ENCODE results near the gene SLC26A2. TPM values are rescaled to one million over a fixed set of nuclear protein-coding genes. Genes with fewer than 3 reads are reported as not detected.

The SLC26A2 gene
- polyA plus RNA-seq (2013, experiment 1 of 2) = 11.6 TPM
- 11.9 TPM for polyA plus RNA-seq (2013, experiment 2 of 2)

DNA sequence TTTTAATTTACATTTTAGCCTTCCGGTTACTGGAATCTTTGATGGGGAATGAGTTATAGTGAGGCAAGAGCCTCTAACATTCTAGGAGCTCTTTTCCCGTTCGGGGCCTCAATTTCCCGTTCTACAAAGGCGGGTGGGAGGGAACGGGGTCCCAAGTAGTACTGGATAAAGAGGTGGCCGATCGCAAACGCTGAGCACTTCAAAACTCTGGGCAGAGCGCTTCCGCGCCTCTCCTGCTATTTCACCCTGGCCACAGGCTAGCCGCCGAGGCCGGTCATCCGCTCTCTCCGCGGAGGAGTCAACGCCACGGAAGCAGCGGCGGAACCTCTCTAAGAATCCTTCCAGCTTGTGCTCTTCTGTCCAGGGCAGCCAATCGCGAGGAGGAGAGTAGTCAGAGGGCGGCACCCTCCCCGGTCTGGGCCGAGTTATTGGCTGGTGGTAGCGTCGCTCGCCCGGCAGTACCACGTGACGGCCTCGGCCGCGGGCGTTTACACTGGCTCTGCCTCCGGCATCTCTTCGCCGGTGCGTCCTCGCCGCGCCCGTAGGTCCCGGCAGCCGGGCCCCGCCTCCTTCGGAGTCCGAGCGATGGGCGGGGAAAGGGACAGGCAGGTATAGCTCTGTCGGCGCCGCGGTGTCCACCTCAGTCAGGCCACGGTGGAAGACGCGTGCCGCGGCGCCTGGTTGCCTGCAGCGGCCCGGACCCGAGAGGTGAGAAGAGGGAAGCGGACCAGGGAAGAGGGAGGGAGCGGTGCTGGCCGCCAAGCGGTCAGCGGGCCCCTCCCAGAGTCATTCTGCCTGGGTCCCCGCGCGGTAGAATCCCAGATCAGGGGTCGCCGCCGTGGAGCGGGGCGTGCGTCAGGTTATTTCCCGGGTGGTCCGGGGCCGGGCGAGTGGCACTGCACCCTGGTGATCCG lies at the start of gene SLC26A2:
TSS of gene SLC26A2 (plus strand) at position 487 of the 914 bp plus-strand sequence. CDS start 16,895 bp downstream, outside the sequence.
- peak within 1 kb of the TSS; percentile 93 to 94 for H3K4ac ChIP-seq (ENCODE audit: low read depth in 1 of 2, low read length in 2 of 2)
- peak within 1 kb of the TSS; percentile 69 for H2AFZ ChIP-seq (ENCODE audit: low read depth, low read length)
- H3K4me1 ChIP-seq (ENCODE audit: control insufficient read depth, insufficient read depth, low read depth, low read length) = peaks cover 19% of the 10 kb centered on the region
- under 1% methylated on average over 83 of the region's 84 CpGs for whole genome bisulfite sequencing
- H2BK15ac ChIP-seq (ENCODE audit: low read depth, poor library complexity, severe bottlenecking) = peak within 1 kb of the TSS; percentile 92
- H3K4me3 ChIP-seq (ENCODE audit: insufficient read depth in 1 of 2, low read depth in 1 of 2, low read length in 2 of 2) = peak within 1 kb of the TSS; percentile 89 to 95
- peak within 1 kb of the TSS in 1 of 2 experiments; percentile 97 for H3K14ac ChIP-seq (ENCODE audit: low read length in 2 of 2)
- H3K23ac ChIP-seq (ENCODE audit: low read length in 2 of 2) = peak within 1 kb of the TSS in 1 of 2 experiments; percentile 67
- peaks cover 16% of the 10 kb centered on the region for H3K79me1 ChIP-seq (replicated peaks; ENCODE audit: low read length, poor library complexity, severe bottlenecking)
- peak within 1 kb of the TSS; percentile 93 for H4K8ac ChIP-seq (ENCODE audit: low read length)
- peak within 1 kb of the TSS in 1 of 2 experiments; percentile 91 for H2BK12ac ChIP-seq (ENCODE audit: low read length in 2 of 2)
- peak within 1 kb of the TSS; percentile 94 for H3K9ac ChIP-seq (ENCODE audit: low read length)
- no peaks in the 10 kb centered on the region for H3K36me3 ChIP-seq (ENCODE audit: control insufficient read depth in 1 of 2, insufficient read depth in 2 of 2, low read depth in 1 of 2, low read length in 2 of 2)
- peak within 1 kb of the TSS; percentile 85 for H2BK120ac ChIP-seq (ENCODE audit: low read depth, low read length)
- H3K27me3 ChIP-seq (ENCODE audit: control insufficient read depth in 1 of 2, insufficient read depth in 1 of 2, low read length in 2 of 2) = no peaks in the 10 kb centered on the region
- no peaks in the 10 kb centered on the region for H3K9me3 ChIP-seq (ENCODE audit: control insufficient read depth, low read length)
- peak within 1 kb of the TSS; percentile 25 for H2AK5ac ChIP-seq (ENCODE audit: low read length, severe bottlenecking)
- peak within 1 kb of the TSS; percentile 86 to 93 for H3K18ac ChIP-seq (ENCODE audit: low read depth in 1 of 2, low read length in 2 of 2)
- H4K91ac ChIP-seq (ENCODE audit: low read length) = peak within 1 kb of the TSS; percentile 80
- H3K4me2 ChIP-seq (ENCODE audit: low read length, poor library complexity, severe bottlenecking) = peak within 1 kb of the TSS; percentile 84
- H3K27ac ChIP-seq (ENCODE audit: low read length, poor library complexity, severe bottlenecking) = peak within 1 kb of the TSS; percentile 97
- H2BK5ac ChIP-seq (ENCODE audit: low read depth, low read length, poor library complexity, severe bottlenecking) = peak within 1 kb of the TSS; percentile 75
- peak; percentile 99 for DNase-seq

DNA sequence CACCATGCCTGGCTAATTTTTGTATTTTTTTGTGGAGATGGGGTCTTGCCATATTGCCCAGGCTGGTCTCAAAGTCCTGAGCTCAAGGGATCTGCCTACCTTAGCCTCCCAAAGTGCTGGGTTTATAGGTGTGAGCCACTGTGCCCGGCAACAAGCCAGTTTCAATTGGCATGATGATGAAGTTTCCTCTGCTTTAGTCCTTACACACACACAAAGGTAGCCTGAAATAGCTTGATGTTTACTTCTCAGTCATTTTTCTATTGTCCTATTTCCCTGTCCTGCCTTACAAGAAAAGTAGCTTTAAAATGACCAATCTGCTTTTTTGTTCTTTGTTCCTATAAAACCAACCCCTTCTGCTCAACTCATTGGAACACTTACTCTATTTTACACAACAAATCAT lies 49.5 kb upstream of the SLC26A2 start:
- Histone ChIP-seq H2BK5ac (ENCODE audit: low read depth, low read length, poor library complexity, severe bottlenecking) (no peak overlapping the region), H3K4me3 (ENCODE audit: insufficient read depth in 1 of 2, low read depth in 1 of 2, low read length in 2 of 2) (no peak overlapping the region), H2BK12ac (ENCODE audit: low read length in 2 of 2) (no peak overlapping the region), H3K4me2 (ENCODE audit: low read length, poor library complexity, severe bottlenecking) (no peak overlapping the region), H3K27me3 (ENCODE audit: control insufficient read depth in 1 of 2, insufficient read depth in 1 of 2, low read length in 2 of 2) (peaks cover 0 to 37% of the 10 kb centered on the region in 2 experiments), H3K36me3 (ENCODE audit: control insufficient read depth in 1 of 2, insufficient read depth in 2 of 2, low read depth in 1 of 2, low read length in 2 of 2) (no peaks in the 10 kb centered on the region), H3K79me1 (replicated peaks; ENCODE audit: low read length, poor library complexity, severe bottlenecking) (no peaks in the 10 kb centered on the region), H3K18ac (ENCODE audit: low read depth in 1 of 2, low read length in 2 of 2) (no peak overlapping the region), H3K4ac (ENCODE audit: low read depth in 1 of 2, low read length in 2 of 2) (no peak overlapping the region), H2AK5ac (ENCODE audit: low read length, severe bottlenecking) (no peak overlapping the region), H4K8ac (ENCODE audit: low read length) (no peak overlapping the region), H3K27ac (ENCODE audit: low read length, poor library complexity, severe bottlenecking) (no peak overlapping the region), H3K9me3 (ENCODE audit: control insufficient read depth, low read length) (no peaks in the 10 kb centered on the region), H2BK15ac (ENCODE audit: low read depth, poor library complexity, severe bottlenecking) (no peak overlapping the region), H2BK120ac (ENCODE audit: low read depth, low read length) (no peak overlapping the region), H3K14ac (ENCODE audit: low read length in 2 of 2) (no peak overlapping the region), H3K23ac (ENCODE audit: low read length in 2 of 2) (no peak overlapping the region), H3K4me1 (ENCODE audit: control insufficient read depth, insufficient read depth, low read depth, low read length) (peaks cover 10% of the 10 kb centered on the region), H3K9ac (ENCODE audit: low read length) (no peak overlapping the region), H2AFZ (ENCODE audit: low read depth, low read length) (no peak overlapping the region), H4K91ac (ENCODE audit: low read length) (no peak overlapping the region)
- 95% methylated on average over 1 of the region's 1 CpG for WGBS
- DNase-seq = no peak

DNA sequence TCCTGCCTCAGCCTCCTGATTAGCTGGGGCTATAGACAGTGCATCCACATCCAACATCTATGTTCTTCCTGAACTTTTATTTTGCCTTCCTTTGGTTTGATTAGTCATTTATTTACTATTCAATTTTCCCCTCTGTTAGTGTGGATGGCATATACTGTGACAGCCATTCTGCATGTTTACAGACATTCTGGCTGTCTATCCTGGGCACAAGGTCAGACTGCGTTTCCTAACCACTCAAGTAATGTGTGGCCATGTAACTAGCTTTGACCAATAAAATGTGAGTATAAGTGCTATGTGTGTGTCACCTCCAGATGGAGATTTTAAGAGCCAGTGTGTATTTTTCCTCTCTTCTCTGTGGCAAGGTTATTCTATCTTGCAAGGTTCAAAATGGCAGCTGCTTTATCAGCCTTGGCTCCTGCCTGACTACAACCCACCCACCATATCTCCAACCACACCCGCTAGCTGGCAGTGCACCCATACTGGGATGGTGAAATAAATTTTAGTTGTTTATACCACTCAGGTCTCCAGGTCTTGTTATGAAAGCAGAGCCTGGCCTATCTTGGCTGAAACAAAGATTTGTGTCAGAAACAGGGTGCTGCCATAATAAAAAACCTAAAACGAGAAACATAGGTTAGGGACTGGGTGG lies 48.2 kb upstream of the SLC26A2 start:
- H3K9ac ChIP-seq (ENCODE audit: low read length) = no peak overlapping the region
- no peak overlapping the region for H2BK12ac ChIP-seq (ENCODE audit: low read length in 2 of 2)
- H3K23ac ChIP-seq (ENCODE audit: low read length in 2 of 2) = no peak overlapping the region
- no peak overlapping the region for H2AFZ ChIP-seq (ENCODE audit: low read depth, low read length)
- no peak overlapping the region for H2AK5ac ChIP-seq (ENCODE audit: low read length, severe bottlenecking)
- H3K4me3 ChIP-seq (ENCODE audit: insufficient read depth in 1 of 2, low read depth in 1 of 2, low read length in 2 of 2) = no peak overlapping the region
- H3K27ac ChIP-seq (ENCODE audit: low read length, poor library complexity, severe bottlenecking) = no peak overlapping the region
- no peak overlapping the region for H2BK5ac ChIP-seq (ENCODE audit: low read depth, low read length, poor library complexity, severe bottlenecking)
- H3K14ac ChIP-seq (ENCODE audit: low read length in 2 of 2) = no peak overlapping the region
- H3K79me1 ChIP-seq (replicated peaks; ENCODE audit: low read length, poor library complexity, severe bottlenecking) = no peaks in the 10 kb centered on the region
- no peaks in the 10 kb centered on the region for H3K36me3 ChIP-seq (ENCODE audit: control insufficient read depth in 1 of 2, insufficient read depth in 2 of 2, low read depth in 1 of 2, low read length in 2 of 2)
- no peak overlapping the region for H4K91ac ChIP-seq (ENCODE audit: low read length)
- H3K27me3 ChIP-seq (ENCODE audit: control insufficient read depth in 1 of 2, insufficient read depth in 1 of 2, low read length in 2 of 2) = peaks cover 0 to 36% of the 10 kb centered on the region in 2 experiments
- H3K4me1 ChIP-seq (ENCODE audit: control insufficient read depth, insufficient read depth, low read depth, low read length) = peaks cover 10% of the 10 kb centered on the region
- H3K4me2 ChIP-seq (ENCODE audit: low read length, poor library complexity, severe bottlenecking) = no peak overlapping the region
- H3K4ac ChIP-seq (ENCODE audit: low read depth in 1 of 2, low read length in 2 of 2) = no peak overlapping the region
- H3K18ac ChIP-seq (ENCODE audit: low read depth in 1 of 2, low read length in 2 of 2) = no peak overlapping the region
- H4K8ac ChIP-seq (ENCODE audit: low read length) = no peak overlapping the region
- DNase-seq = no peak
- WGBS = 90% methylated on average over 3 of the region's 3 CpGs
- H3K9me3 ChIP-seq (ENCODE audit: control insufficient read depth, low read length) = no peaks in the 10 kb centered on the region
- H2BK120ac ChIP-seq (ENCODE audit: low read depth, low read length) = no peak overlapping the region
- no peak overlapping the region for H2BK15ac ChIP-seq (ENCODE audit: low read depth, poor library complexity, severe bottlenecking)

Measured in mesenchymal stem cell (in vitro differentiated cells and primary cell).